ENCODE results near the gene UTRN. TPM values are rescaled to one million over a fixed set of nuclear protein-coding genes. Genes with fewer than 3 reads are reported as not detected.

Gene UTRN
- total and polyA plus RNA-seq, 12 donors: 11.4 to 109 (median 84.4) TPM

Other genes starting within 250 kb of the UTRN start
- 100 to 1,000 TPM; 107 to 158 (median 120) TPM for gene SF3B5, start 189.8 kb upstream of the UTRN start, total RNA-seq
- gene SF3B5, start 189.8 kb upstream of the UTRN start, polyA plus RNA-seq: 100 to 1,000 TPM in 1 of 2 donors, 10 to 100 TPM in 1; 84.2 to 333 TPM
- 10 to 100 TPM in 2 of 10 donors, 1 to 10 TPM in 8; 6.9 to 15.9 (median 8.9) TPM for gene STX11, start 134.8 kb upstream of the UTRN start, total RNA-seq
- gene STX11, start 134.8 kb upstream of the UTRN start, polyA plus RNA-seq: 1 to 10 TPM; 4.8 to 9.0 TPM